ENCODE results near the gene ZNF462. TPM values are rescaled to one million over a fixed set of nuclear protein-coding genes. Genes with fewer than 3 reads are reported as not detected.
"Not testable (repeated sequence)": the region's sequence is repeated elsewhere in the genome, so short reads cannot be mapped to it uniquely, and the experiment has no call there.

ZNF462 gene
- total RNA-seq, 1 donor from 2014 or later: 4.2 TPM

DNA sequence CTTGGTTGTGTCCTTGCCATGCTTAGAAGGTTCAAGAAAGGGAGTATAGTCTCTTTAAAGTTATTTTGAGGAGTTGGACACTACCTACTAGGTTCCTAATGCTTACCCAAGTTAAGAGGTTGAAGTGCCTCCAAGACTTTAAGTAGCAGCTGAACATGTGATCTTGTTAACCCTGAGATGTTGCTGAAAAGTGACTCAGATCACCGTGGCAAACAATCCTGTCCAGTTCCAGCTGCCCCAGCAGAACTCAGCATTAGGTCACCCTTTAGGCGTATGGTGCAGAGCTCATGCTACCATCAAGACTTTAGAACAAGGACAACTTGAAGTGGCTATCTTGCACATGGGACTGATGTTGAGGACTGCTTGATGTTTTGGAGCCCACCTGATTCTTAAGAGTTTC is 22.5 kb downstream of the ZNF462 start:
- DNase-seq (ENCODE audit: low read depth in 2 of 2): peak in 1 of 2 donors; percentile 72

- no peak for DNase-seq (ENCODE audit: low read depth in 2 of 2)
Observed at GRCh38 chr9:106886111-106887046, 23.4 kb downstream of the ZNF462 start.

- DNase-seq (ENCODE audit: low read depth in 2 of 2): no peak
Observed at GRCh38 chr9:106887066-106887465, 24.1 kb downstream of the ZNF462 start.

DNA sequence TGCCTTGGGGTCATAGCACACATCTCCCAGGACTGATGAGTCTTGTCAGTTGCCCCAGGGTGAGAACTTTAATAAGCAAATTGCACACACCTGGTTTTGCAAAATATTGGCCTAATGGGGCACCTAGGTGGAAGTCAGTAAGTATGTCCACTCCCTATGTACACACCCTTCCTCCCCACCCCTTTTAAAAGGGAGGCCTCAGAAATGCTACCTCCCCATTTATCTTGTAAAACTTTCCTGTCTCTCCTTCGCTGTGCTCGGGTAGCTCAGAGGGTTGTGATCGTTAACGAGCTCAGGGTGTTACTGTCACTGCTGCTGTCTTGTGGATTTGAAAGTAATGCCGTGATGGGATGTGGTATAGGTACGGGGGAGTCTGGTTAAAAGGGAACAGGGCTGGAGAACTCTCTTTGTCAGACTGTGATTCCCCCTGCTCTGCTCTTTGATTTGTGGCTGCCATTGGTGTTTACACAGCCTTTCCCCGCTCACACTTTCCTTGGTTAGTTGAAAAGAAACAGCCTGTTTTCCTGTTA is 26.2 kb downstream of the ZNF462 start:
- DNase-seq (ENCODE audit: low read depth in 2 of 2): no peak

GRCh38 chr9:106890608-106891007 is 27.6 kb downstream of the ZNF462 start:
- peak in 1 of 2 donors; percentile 27 for DNase-seq (ENCODE audit: low read depth in 2 of 2)

- DNase-seq (ENCODE audit: low read depth in 2 of 2): no peak
Observed at GRCh38 chr9:106891286-106891685, 28.3 kb downstream of the ZNF462 start.

DNA sequence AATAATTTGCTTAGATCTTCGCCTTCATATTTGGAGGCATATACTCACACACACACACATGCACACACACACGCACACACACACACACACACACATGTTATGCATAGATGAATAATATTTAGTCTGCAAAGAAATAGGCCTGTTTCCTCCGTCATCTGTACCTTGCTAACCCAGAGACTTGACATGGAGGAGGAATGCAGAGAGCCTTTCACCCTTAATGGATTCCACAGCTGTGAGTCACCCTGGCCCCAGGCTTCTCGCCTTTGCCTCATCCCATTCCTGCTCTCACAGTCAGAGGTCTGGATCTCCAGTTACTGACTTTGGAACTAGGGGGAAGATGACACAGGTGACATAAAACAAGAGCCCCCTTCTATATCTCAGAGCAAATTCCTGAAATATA is 29.7 kb downstream of the ZNF462 start:
- peak; percentile 36 to 90 for DNase-seq (ENCODE audit: low read depth in 2 of 2)

DNA sequence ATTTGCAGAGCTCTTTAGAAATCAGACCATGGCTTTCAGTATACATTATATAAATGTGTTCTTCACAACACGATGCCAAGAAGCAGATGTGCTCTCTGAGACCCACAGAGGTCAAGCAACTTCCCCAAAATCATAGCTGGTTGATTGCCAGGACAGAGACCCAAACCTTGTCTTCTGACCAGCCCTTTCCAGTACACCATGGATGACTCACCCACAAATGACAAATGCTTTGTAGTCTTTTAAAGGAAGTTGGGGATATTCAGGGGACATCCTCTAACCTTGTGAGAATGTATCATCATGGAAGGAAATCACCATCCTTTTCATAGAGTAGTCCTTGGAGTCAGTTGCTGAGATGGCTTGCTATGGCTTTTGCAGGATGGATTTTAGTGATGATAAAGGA is 30.1 kb downstream of the ZNF462 start:
- peak; percentile 33 to 79 for DNase-seq (ENCODE audit: low read depth in 2 of 2)

DNA sequence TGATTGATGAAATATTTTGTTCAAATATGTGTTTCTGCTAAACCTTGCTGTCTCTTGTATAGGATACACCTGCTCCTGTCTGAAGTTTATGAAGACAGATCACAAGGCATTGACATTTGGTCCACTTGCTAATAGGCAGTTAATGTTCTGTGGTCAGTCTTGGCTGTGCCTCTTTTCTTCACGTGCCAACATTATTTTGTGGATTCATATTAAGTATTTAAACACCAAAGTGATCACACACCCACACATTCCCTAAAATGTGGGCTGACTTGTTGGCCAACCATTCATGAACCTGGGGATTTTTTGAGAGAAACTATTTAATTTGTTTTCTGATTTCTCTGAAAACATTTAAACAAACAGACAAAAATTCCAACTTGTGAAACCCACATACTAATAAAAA is 33.7 kb downstream of the ZNF462 start:
- DNase-seq (ENCODE audit: low read depth in 2 of 2): no peak

DNA sequence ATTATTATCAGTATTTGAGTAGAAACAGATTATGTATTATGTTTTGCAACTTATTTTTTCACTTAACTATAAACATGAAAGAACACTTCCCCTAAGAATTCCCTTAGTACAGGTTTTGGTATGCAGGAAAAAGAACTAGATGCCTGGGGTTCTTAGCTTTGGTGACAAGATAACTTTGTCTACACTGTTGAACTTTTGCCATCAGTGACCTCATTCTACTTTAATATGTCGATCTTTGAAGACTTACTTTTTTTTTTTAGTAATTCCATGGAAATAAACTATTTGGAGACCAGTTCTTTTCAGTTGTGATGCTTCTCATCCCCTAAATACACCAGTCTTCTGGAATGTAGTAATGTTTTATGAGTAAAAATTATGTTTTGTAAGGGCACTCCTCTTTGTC is 34.3 kb downstream of the ZNF462 start:
- DNase-seq (ENCODE audit: low read depth in 2 of 2): no peak

- no peak for DNase-seq (ENCODE audit: low read depth in 2 of 2)
Observed at GRCh38 chr9:106897751-106898150, 34.8 kb downstream of the ZNF462 start.

GRCh38 chr9:106900523-106900922 is 37.6 kb downstream of the ZNF462 start:
- DNase-seq (ENCODE audit: low read depth in 2 of 2): not testable (repeated sequence)

GRCh38 chr9:106906129-106906528 is 43.2 kb downstream of the ZNF462 start:
- DNase-seq (ENCODE audit: low read depth in 2 of 2): no peak

- DNase-seq (ENCODE audit: low read depth in 2 of 2): no peak
Observed at GRCh38 chr9:106911951-106912350, 49.0 kb downstream of the ZNF462 start.

DNA sequence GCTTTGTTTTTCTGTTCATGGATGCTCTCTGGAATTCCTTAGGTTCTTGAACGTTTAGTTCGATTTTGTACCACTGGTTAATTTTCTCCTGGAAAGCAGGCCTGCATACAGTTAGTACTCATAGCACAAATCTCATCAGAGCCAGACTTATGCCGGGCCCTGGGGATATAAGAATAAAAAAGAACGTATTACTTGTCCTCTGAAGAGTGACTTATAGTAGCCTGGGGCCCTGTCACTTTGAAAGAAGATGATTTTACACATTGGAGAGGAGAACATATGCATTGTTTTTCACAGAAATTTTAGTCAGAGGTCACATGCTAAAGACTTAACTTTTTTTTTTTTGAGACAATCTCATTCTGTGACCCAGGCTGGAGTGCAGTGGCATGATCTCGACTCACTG is 50.3 kb downstream of the ZNF462 start:
- DNase-seq (ENCODE audit: low read depth in 2 of 2): no peak

DNA sequence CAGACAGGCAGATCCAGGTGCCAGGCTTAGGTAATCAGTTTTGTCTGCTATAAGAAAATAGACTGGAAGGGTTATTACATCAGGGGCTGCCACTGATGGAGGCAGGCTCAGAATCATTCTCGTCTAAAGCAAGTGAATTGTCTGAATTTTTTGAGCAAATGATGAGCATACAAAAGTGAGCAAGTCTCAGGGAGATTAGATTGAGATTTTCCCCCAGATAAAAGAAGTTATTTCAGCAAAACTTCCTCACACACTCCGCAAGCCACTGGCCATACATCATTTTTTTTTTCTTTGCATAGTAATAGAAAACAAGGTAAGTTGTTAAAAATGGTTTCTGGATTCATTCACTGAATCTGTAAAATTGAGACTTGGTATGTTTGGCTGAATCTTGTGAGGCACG is 52.9 kb downstream of the ZNF462 start:
- DNase-seq (ENCODE audit: low read depth in 2 of 2): no peak

GRCh38 chr9:106916466-106917235 is 53.7 kb downstream of the ZNF462 start:
- DNase-seq (ENCODE audit: low read depth in 2 of 2): peak; percentile 54 to 76

GRCh38 chr9:106918825-106919509 is 56.0 kb downstream of the ZNF462 start:
- no peak for DNase-seq (ENCODE audit: low read depth in 2 of 2)

- DNase-seq (ENCODE audit: low read depth in 2 of 2): no peak
Observed at GRCh38 chr9:106920091-106920490, 57.1 kb downstream of the ZNF462 start.

DNA sequence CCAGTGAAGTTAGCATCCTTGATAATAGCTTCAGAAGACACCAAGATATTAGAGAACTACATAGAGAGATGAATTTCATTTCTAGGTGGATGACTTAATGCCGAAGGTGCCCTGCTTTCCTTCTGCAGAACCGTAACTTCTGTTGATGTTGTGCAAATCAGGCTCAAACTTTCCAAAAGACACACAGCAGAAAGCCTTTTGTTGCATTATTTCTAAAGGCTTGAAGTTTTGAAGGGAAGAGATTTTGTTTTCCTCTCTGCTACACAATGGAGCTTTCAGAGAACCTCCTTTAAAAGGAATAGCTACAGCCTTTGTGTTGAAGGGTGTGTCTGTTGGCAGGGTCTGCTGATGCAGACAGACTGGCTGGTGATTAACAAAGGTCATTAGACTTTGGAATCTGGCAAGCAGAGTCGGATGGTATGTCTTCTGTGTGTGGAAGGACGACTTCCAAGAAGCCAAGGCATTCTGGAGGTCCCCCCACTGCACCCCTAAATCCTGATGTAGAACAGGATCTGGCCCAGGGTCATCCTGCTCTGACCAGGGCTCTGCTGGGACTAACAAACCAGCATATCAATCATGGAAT is 57.8 kb downstream of the ZNF462 start:
- DNase-seq (ENCODE audit: low read depth in 2 of 2): peak; percentile 8 to 12

DNA sequence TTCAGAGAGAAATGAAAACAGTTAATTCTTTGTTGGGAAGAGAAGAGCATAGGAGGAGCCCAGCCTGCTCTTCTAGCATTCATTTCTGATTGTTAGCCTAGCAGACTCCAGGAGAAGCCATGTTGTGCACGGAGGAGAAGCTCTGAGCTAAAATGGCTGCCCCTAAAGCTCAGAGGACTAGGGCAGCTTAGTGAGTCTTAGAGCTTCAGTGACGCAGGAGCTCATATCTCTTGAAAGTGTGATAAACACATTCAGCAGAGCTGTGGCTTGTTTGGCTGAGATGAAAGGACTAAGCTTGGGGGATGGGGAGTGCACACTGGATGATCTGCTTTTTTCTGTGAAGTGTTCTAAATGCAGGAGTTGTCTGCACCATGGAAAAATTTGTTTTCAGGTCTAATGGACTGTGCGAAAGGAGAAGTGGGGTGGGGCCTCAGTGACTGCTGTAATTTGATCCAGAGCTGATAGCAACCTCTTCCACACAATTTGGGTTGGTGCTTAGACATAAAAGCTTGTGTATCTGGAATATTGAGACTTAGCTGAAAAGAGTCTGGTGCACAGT is 58.5 kb downstream of the ZNF462 start:
- DNase-seq (ENCODE audit: low read depth in 2 of 2): peak in 1 of 2 donors; percentile 22

Measured in lung microvascular endothelial cell (primary cell).